Inferior parietal cortex (tissue), 1 donor: ENCODE results near the gene SERTAD2.

Experiments used
- DNase-seq: peaks from one replicate; pipeline ENCODE4 v3.0.0-alpha.2; 2016; ENCODE audit errors: extremely low spot score

SERTAD2 gene

GRCh38 chr2:64586054-64586453, 67.7 kb downstream of the SERTAD2 start:
- no peak for DNase-seq

- DNase-seq: no peak
Measured at GRCh38 chr2:64582774-64583340, 70.9 kb downstream of the SERTAD2 start.

- DNase-seq: no peak
Measured at GRCh38 chr2:64581777-64582539, 71.8 kb downstream of the SERTAD2 start.
